Activated CD8-positive, alpha-beta memory T cell treated with anti-CD3 and anti-CD28 coated beads, Interleukin-2, amount 10 ng/mL, durations not matched to agents 7 days and 5 days (primary cell): ENCODE measurements around the gene ERCC1. TPM values are rescaled to one million over a fixed set of nuclear protein-coding genes. Genes with fewer than 3 reads are reported as not detected.

ENCODE experiments used
- ATAC-seq: fragments of 150-1000 bp; cut with Tn5 transposase; one replicate; pipeline ENCODE4 v1.10.0; 2021; ENCODE audit warnings: moderate library complexity
- CTCF ChIA-PET: fragments of 350-600 bp; sonication (Branson Sonifier 250); formaldehyde crosslinking; loops from one replicate; lab custom pipeline; 2021; ENCODE audit warnings: antibody characterized with exemption; lab: Charles Lee
- DNase-seq: peaks from one replicate; pipeline ENCODE4 v3.0.0-alpha.2; 2020
- H3K27ac Mint-ChIP-seq: one replicate; pipeline ENCODE4 v1.8.0; 2021; ENCODE audit warnings: mild to moderate bottlenecking, mixed read lengths
- H3K27me3 Mint-ChIP-seq: one replicate; pipeline ENCODE4 v1.8.0; 2021; ENCODE audit warnings: mixed read lengths
- H3K36me3 Mint-ChIP-seq: one replicate; pipeline ENCODE4 v1.8.0; 2021; ENCODE audit warnings: mild to moderate bottlenecking, mixed read lengths
- H3K4me1 Mint-ChIP-seq: one replicate; pipeline ENCODE4 v1.8.0; 2021; ENCODE audit warnings: mixed read lengths
- H3K4me3 Mint-ChIP-seq: one replicate; pipeline ENCODE4 v1.8.0; 2021; ENCODE audit warnings: mild to moderate bottlenecking, moderate library complexity, mixed read lengths
- H3K9me3 Mint-ChIP-seq: one replicate; pipeline ENCODE4 v1.8.0; 2022; ENCODE audit warnings: low read depth, mixed read lengths
- microRNA-seq: library from miRNA; unstranded; fragments of <30 nt; microRNA quantifications from one replicate; pipeline ENCODE4 v1.2.0, GENCODE V29; 2022
- total RNA-seq, 2 experiments: library from RNA; stranded (reverse); gene quantifications; one replicate each; pipeline ENCODE4 v1.2.3, GENCODE V29; 2021

The ERCC1 gene
- total RNA-seq, 2 experiments from 2014 or later = 62.5 to 73.4 TPM

DNA sequence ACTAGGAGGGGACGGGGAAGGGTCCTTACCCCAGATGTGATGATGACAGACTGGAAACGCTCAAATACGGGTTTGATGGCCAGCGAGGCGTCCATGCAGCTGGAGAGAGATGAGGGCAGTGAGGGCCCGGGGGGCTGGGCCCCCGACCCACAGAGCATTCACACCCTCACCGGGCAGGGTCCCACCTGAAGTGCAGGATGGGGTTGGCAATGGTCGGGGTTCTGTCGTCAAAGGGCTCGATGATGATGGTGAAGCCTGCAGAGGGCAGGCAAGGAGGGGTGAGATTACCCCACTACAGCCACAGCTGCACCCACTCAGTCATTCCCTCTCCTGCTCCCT, 66.3 kb downstream of the ERCC1 start:
- DNase-seq (no peak), ATAC-seq (no peak)
- Mint-ChIP-seq H3K27ac (no peak overlapping the region), H3K27me3 (no peaks in the 10 kb centered on the region), H3K4me3 (no peak overlapping the region), H3K4me1 (peaks cover 2% of the 10 kb centered on the region), H3K36me3 (peaks cover 8% of the 10 kb centered on the region), H3K9me3 (no peaks in the 10 kb centered on the region)
- CTCF ChIA-PET = no interaction called here

Small RNAs within 50 kb of the gene (microRNA-seq; reads per million reads assigned to microRNA genes)
- gene MIR6088 = not detected

Other genes with a start within 250 kb of the ERCC1 start
- gene TRAPPC6A, start 245.7 kb downstream of the ERCC1 start, total RNA-seq = 10 to 100 TPM; 50.3 to 50.6 TPM
- 10 to 100 TPM; 15.7 to 17.6 TPM for gene BLOC1S3, start 245.1 kb downstream of the ERCC1 start, total RNA-seq
- gene EXOC3L2, start 178.5 kb downstream of the ERCC1 start, total RNA-seq = not detected
- 10 to 100 TPM; 25.9 to 29.4 TPM for gene MARK4, start 172.6 kb downstream of the ERCC1 start, total RNA-seq
- not detected for gene CKM, start 101.0 kb downstream of the ERCC1 start, total RNA-seq
- not detected for gene KLC3, start 83.2 kb downstream of the ERCC1 start, total RNA-seq
- 10 to 100 TPM; 26.1 to 26.8 TPM for gene ERCC2, start 53.3 kb downstream of the ERCC1 start, total RNA-seq
- gene PPP1R13L, start 18.8 kb downstream of the ERCC1 start, total RNA-seq = 10 to 100 TPM in 1 of 2 experiments, 1 to 10 TPM in 1; 6.4 to 11.7 TPM
- gene POLR1G, start 17.3 kb downstream of the ERCC1 start, total RNA-seq = 10 to 100 TPM in 1 of 2 experiments, 1 to 10 TPM in 1; 8.9 to 12.2 TPM
- 10 to 100 TPM in 1 of 2 experiments, 1 to 10 TPM in 1; 5.6 to 98.6 TPM for gene FOSB, start 44.1 kb upstream of the ERCC1 start, total RNA-seq
- gene RTN2, start 73.1 kb upstream of the ERCC1 start, total RNA-seq = 1 to 10 TPM; 3.1 to 4.3 TPM
- gene PPM1N, start 74.5 kb upstream of the ERCC1 start, total RNA-seq = 1 to 10 TPM; 4.3 to 4.5 TPM
- gene VASP, start 83.6 kb upstream of the ERCC1 start, total RNA-seq = 100 to 1,000 TPM; 223 to 308 TPM
- gene OPA3, start 160.9 kb upstream of the ERCC1 start, total RNA-seq = 10 to 100 TPM; 13.4 to 16.7 TPM
- gene GPR4, start 178.3 kb upstream of the ERCC1 start, total RNA-seq = not detected
- 100 to 1,000 TPM; 122 to 128 TPM for gene EML2, start 215.5 kb upstream of the ERCC1 start, total RNA-seq
- gene GIPR, start 244.3 kb upstream of the ERCC1 start, total RNA-seq = 10 to 100 TPM; 12.1 to 14.7 TPM